Fibroblast of villous mesenchyme (primary cell): ENCODE data around the gene NIPAL3. TPM values are rescaled to one million over a fixed set of nuclear protein-coding genes. Genes with fewer than 3 reads are reported as not detected.

Experiments
- DNase-seq: peaks from one replicate; pipeline ENCODE4 v3.0.0-alpha.2; 2010; ENCODE audit warnings: low read depth
- H3K4me3 ChIP-seq: 2 replicates; pipeline ENCODE4 v1.5.1; 2011; ENCODE audit warnings: low read depth, mild to moderate bottlenecking, low read length
- total RNA-seq: library from RNA; depleted of rRNA; stranded (reverse); fragments of >200 nt; gene quantifications from 2 replicates; pipeline ENCODE4 v1.2.3, GENCODE V29; 2012
- TF ChIP-seq, protein P1 (sequence below): IDR thresholded peaks from 2 replicates; pipeline ENCODE4 v1.5.1; 2012; ENCODE audit warnings: low read depth, mild to moderate bottlenecking, low read length; ENCODE audit not compliant: insufficient read depth

The NIPAL3 gene
- total RNA-seq, 1 donor: 81.2 TPM

DNA sequence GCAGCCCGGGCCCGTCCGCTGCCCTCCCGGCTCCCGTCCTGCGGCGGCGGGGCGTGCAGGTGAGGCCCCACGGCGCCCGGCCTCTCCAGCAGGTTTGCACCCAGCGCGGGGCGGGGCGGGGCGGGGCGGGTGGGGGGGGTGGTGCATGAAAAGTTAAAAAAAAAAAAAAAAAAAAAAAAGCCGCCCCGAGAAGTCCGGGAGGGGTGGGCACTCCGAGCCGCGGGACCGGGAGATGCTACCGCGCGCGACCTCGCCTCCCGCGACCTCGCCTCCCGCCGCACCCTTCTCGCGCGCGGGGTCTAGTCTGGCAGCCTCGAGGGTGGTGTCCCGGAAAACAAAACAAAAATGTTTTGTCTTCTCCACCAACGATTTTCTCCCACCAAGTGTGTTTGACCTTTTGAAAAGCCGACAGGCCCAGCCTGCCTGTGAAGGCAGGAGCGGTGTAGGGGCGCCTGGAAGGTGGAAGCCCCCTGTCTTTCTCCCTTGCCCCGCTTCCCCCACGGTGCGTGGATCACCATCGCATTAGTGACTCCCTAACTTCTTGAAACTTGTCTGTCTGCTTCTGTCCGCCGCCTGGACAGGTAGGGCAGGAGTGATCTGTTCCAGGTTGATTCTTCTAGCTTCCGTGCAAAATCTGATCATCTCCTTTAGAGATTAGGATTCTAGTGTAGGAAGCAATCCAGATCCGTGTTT is 87.6 kb downstream of the NIPAL3 start:
- TF ChIP-seq, protein P1, sequence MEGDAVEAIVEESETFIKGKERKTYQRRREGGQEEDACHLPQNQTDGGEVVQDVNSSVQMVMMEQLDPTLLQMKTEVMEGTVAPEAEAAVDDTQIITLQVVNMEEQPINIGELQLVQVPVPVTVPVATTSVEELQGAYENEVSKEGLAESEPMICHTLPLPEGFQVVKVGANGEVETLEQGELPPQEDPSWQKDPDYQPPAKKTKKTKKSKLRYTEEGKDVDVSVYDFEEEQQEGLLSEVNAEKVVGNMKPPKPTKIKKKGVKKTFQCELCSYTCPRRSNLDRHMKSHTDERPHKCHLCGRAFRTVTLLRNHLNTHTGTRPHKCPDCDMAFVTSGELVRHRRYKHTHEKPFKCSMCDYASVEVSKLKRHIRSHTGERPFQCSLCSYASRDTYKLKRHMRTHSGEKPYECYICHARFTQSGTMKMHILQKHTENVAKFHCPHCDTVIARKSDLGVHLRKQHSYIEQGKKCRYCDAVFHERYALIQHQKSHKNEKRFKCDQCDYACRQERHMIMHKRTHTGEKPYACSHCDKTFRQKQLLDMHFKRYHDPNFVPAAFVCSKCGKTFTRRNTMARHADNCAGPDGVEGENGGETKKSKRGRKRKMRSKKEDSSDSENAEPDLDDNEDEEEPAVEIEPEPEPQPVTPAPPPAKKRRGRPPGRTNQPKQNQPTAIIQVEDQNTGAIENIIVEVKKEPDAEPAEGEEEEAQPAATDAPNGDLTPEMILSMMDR: no peak
- no peak for DNase-seq
- peak overlapping the region; percentile 77 for H3K4me3 ChIP-seq

DNA sequence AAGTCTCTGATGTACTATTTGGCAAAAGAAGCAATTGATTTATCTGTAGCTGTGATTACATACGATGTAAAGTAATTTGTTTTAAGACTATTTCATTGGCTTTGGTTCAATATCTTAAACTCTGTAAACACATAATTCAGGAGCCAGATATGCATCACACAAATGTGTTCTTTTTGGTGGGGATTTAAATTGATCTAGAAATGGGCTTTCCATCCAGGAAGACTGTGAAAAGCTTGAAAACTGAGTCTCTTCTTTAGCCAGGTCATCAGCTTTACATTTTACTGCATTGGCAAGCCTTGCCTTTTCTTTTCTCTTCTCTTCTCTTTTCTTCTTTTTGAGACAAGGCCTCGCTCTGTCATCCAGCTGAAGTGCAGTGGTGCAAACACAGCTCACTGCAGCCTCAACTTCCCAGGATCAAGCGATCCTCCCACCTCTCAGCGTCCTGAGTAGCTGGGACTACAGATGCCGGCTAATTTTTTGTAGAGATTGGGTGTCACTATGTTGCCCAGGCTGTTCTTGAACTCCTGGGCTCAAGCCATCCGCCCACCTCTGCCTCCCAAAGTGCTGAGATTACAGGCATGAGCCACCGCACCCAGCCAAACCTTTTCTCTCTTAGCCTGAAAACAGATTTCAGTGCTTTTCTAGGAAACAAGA is 88.4 kb downstream of the NIPAL3 start:
- DNase-seq: no peak
- H3K4me3 ChIP-seq: no peak overlapping the region
- TF ChIP-seq, protein P1: no peak

DNA sequence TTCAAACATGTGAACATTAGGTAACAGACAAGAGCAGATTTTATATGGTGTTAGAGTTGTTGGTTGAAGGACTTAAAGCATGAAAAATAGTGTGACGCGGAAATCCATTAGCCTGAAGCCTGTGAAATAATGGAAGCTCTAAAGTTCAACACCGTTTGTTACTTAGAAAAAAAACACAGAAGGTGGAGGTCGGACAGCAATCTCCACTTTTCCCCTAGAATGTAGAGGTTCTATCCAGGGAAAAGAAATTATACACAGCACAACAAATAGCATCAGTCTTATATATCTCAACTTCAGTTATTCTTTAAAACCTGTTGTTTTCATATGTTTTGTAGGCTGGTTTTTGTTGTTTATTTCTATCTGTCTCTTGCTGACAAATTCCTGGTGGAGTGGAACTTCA is 89.0 kb downstream of the NIPAL3 start:
- TF ChIP-seq, protein P1: no peak
- DNase-seq: no peak
- H3K4me3 ChIP-seq: no peak overlapping the region

DNA sequence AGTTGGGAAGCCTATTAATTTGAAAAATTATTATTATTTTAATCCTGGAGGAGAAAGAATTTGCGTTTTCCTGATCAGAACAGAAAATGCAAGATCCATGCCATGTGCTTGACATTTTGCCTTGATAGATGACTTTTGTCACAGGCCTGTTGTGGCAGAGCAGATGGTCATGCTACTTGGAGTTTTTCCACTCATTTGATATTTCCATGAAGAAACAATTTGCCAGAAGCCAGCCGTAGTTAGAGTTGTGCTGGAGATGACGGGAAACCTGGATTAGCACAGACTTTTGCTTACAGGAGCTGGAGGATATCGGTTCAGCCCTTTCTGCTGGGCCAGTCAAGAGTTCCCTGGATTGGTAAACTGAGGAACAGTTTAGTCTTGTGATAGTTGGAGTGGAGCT is 90.2 kb downstream of the NIPAL3 start:
- no peak overlapping the region for H3K4me3 ChIP-seq
- TF ChIP-seq, protein P1: no peak
- no peak for DNase-seq

DNA sequence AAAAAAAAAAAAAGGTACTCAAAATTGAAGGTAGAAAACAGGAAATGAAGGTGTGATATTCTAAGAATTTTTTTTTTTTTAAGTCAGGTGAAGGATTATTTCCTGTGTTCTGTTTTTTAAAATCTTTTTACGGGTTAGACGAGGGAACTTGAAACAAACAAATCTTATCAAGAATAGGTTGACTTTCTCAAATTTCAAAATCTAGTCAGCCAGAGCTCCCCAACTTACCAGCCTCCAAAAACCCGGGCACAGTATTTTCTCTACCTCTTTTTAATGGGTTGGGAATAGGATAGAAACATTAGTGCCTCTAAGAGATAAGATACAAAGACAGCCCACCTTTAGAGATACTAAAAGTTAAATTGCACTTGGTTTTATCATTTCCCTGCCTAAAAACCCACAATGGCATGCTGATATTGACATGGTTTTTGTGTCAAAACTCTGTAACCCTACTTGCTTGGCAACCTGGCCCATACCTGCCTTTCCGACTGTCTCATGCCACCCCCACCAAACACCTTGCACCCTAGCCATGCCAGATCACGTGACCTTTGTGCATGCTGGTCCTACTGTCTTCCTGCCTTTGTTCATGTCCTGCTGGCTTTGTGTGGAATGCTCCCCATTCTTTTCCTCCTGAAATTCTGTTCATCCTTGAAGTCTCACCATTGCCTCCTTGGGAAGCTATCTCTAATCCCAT is 91.2 kb downstream of the NIPAL3 start:
- no peak for DNase-seq
- TF ChIP-seq, protein P1: no peak
- H3K4me3 ChIP-seq: no peak overlapping the region

DNA sequence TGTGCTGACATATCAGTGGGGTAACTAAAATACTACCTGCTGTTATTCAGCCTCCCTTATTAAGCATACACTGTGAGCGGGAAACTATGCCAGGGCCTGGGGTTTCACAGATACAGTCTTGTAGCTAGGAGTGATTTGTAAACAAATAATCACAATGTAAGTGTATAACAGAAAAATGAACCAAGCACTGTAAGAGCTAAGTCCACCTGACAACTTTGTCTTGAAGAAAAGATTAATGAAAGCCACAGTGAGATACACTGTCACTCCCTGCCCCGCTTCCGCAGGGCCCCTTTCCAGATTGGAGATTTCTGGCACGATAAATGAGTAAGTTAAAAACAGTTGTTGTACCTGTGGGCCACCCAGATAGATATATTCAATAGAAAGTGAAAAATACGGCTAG is 91.8 kb downstream of the NIPAL3 start:
- H3K4me3 ChIP-seq: no peak overlapping the region
- TF ChIP-seq, protein P1: no peak
- DNase-seq: no peak
